DMS 273 (cell line): ENCODE measurements around the gene UBE2J2.
A peak's percentile ranks its signal among the peaks of the same experiment; 100 is the strongest.
"Not testable (repeated sequence)": the region's sequence is repeated elsewhere in the genome, so short reads cannot be mapped to it uniquely, and the experiment has no call there.

Experiments
- DNase-seq: peaks from one replicate; lab custom pipeline; 2025; ENCODE audit not compliant: unreplicated experiment; lab: John Stamatoyannopoulos, UW

UBE2J2 gene

GRCh38 chr1:1273512-1274298 is at the start of gene UBE2J2:
TSS of gene UBE2J2 (minus strand) at chr1:1273854. CDS start at chr1:1267992, 5,862 bp downstream.
- peak; percentile 94 for DNase-seq

- DNase-seq, result no peak
Measured at GRCh38 chr1:1322952-1323351, 49.3 kb upstream of the UBE2J2 start.

- DNase-seq, result no peak
Measured at GRCh38 chr1:1322418-1322817, 48.8 kb upstream of the UBE2J2 start.

DNA sequence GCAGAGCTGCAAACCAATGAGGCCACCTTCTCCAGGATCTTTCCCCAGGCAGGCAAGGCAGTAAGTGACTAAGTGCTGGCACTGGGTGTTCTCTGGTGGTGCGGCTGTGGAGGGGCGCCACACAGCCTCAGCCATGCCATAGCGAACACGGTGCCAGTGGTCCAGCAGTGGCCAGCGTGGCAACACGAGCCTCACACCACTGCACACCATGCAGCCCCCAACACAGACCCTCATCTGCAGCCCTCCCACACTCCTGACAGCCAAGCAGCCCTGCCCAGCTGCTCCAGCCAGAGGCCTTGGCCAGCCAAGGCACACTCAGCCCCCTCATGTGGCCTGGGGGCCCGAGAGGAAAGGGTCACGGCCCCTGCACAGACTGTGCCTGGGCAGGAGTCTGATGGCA is 47.8 kb upstream of the UBE2J2 start:
- no peak for DNase-seq

- no peak for DNase-seq
Measured at GRCh38 chr1:1320666-1321448, 47.2 kb upstream of the UBE2J2 start.

- DNase-seq, result no peak
Measured at GRCh38 chr1:1319646-1319941, 45.9 kb upstream of the UBE2J2 start.

- no peak for DNase-seq
Measured at GRCh38 chr1:1318777-1319645, 45.4 kb upstream of the UBE2J2 start.

DNA sequence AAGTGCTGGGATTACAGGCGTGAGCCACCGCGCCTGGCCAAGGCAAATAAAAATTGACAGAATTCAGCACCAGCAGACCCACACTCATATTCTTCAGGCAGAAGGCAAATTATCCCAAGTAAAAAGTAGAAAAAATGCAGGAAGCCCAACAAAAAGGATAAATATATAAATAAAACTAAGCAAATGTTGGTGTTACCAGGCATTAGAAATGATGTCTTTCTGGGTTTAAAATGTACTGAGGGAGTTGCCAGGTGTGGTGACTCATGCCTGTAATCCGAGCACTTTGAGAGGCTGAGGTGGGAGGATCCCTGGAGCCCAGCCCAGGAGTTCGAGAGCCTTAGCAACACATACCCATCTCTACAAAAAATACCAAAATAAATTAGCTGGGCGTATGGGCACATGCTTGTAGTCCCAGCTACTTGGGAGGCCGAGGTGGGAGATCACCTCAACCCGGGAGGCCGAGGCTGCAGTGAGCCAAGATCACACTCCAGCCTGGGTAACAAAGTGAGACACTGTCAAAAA is 44.5 kb upstream of the UBE2J2 start:
- DNase-seq, result peak; percentile 95

GRCh38 chr1:1317420-1317819 is 43.8 kb upstream of the UBE2J2 start:
- no peak for DNase-seq

DNA sequence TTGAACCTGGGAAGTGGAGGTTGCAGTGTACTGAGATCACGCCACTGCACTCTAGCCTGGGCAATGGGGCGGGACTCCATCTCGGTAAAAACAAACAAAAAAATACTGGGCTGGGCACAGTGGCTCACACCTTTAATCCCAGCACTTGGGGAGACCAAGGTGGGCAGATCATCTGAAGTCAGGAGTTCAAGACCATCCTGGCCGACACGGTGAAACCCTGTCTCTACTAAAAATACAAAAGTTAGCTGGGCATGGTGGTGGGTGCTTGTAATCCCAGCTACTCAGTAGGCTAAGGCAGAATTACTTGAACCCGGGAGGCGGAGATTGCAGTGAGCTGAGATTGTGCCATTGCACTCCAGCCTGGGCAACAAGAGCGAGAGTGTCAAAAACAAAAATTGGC is 42.5 kb upstream of the UBE2J2 start:
- not testable (repeated sequence) for DNase-seq

GRCh38 chr1:1315435-1315954 is 41.8 kb upstream of the UBE2J2 start:
- DNase-seq, result no peak

DNA sequence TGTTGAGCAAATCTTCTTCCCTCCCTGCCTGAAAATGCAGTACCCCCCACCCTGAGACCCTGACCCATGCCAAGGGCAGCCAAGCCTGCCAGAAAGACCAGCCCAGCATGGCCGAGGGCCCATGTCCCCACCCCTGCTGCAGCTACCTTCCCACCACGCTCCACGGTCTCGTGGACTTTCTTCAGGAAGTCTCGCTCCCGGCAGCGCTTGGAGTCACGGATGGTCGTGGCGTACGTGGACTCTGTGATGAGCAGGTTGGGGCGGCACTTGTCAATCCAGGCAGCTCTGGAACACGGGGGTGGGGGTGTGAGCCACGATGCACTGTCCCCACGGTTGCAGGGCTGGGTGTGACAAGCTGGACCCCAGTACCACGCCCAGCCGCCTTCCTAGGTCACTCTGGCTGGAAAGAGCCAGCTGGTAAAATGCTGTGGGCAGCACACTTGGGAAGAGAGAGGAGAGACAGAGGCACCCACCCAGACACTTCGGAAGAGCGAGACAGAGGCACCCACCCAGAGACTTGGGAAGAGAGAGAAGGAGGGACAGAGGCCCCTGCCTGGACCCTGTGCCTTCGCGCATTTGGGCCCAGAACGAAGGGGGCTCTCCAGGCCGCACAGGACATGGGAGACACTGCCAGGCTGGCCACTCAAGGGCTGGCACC is 41.2 kb upstream of the UBE2J2 start:
- DNase-seq, result no peak

DNA sequence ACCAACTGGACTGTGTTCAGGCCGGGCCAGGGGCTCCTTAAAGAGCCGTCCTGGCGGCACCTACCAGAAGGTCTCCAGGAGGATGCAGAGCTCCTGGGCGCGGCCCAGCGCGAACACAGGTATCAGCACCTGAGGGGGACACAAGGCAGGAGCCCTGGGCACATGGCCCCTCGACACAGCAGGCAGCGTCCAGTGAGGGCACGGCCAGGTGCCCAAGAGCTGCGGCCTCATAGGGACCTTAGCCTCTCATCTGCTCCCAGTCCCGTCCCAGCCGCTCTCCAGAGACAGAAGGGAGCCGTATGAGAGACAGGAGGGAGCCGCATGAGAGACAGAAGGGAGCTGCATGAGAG is 40.6 kb upstream of the UBE2J2 start:
- no peak for DNase-seq

- no peak for DNase-seq
Measured at GRCh38 chr1:1313500-1314236, 40.0 kb upstream of the UBE2J2 start.

DNA sequence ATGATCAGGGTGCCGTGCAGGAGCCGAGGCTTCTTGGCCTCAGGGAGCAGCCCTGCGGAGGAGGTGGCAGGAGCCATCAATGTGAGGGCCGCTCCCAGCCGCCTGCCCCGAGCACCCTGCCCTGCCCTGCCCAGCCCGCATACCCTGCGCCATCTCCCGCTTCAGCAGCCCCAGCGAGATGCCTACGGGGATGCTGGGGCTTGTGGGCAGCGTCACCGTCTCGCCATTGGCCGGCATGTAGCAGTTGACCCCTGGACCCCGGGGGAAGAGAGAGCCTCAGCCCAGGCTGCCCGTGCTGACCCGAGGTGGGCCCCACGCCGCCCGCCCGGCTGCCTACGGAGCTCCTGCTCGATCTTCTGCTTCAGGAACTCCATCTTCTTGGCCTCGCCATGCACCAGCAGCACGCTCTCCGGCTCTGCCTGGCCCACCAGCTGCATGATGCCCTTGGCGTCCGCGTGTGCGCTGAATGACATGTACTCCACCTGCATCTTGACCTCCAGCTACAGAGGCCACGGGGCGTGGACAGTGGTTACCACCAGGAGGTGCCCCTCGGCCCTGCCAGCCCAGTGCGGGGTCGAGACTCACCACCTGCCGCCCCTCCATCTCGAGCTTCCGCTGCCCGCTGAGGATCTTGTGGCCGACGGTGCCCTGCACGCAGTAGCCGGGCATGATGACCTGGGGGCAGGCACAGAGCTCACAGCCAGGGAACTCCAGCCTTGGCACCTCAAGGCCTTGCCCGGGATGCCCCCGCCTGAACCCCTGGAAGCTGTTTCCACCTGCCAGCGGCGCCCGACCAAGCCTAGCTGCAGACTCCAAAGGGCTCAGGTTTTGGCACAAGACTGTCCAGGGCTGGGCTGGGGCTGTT is 39.0 kb upstream of the UBE2J2 start:
- DNase-seq, result no peak

GRCh38 chr1:1311107-1312104 is 37.8 kb upstream of the UBE2J2 start:
- no peak for DNase-seq

DNA sequence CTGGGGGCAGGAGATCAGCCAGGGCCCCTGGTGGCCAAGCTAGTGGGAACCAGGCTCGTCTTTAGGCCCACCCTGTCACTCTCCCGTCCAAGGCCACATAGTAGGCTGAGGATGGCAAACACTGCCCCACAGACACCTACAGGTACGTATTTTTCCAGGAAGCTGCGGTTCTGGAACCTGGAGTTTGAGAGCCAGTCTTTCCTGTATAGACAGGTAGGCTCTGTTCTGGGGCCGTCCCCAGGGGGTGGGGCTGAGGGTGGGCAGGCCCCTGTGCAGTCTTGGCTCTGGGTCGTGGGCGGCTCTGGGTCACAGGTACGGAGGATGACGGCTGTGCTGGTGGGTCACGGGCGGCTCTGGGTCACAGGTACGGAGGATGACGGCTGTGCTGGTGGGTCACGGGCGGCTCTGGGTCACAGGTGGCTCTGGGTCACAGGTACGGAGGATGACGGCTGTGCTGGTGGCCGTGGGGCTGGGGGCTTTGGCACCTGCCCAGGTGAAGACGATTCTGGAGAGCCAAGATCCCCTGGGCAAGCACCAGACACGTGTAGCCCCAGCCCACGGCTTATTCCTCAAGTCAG is 36.9 kb upstream of the UBE2J2 start:
- no peak for DNase-seq

DNA sequence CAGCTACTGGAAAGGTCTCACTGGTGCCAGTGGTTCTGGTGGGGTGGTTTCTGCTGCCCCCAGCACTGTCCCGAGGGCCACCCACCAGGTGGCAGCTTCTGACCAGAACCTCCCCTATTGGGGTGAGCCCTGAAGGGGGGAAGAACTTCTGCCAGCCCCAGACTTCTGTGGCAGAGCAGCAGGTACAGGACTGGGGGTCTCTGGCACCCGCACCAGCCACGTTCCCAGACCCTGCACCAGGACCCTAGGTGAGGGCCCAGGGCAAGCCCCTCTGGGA is 36.4 kb upstream of the UBE2J2 start:
- DNase-seq, result no peak
